ENCODE results near the gene ST6GALNAC4.
"Not testable (repeated sequence)": the region's sequence is repeated elsewhere in the genome, so short reads cannot be mapped to it uniquely, and the experiment has no call there.

DNA sequence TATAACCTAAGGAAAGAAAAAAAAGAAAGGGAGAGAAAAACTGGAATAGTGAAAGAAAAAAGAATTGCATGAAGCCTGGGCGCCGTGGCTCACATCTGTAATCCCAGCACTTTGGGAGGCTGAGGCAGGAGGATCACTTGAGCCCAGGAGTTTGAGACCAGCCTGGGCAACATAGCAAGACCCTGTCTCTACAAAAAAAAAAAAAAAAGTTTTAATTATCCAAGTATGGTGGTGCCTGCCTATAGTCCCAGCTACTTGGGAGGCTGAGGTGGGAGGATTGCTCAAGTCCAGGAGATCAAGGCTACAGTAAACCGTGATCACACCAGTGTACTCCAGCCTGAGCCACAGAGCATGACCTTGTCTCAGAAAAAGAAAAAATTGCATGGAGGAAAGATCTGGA, 35.1 kb downstream of the ST6GALNAC4 start:
- not testable (repeated sequence) for TF ChIP-seq POLR2AphosphoS5, POLR2A (IDR thresholded peaks at IDR 0.05; ENCODE audit: low read depth, low read length)
